HEK293T (cell line): Measurements from ENCODE around the gene BOC.

Experiments used
- CTCF ChIA-PET: fragments of 350-600 bp; formaldehyde crosslinking; extraction: SDS; loops from one replicate; lab custom pipeline; 2021; ENCODE audit warnings: antibody characterized with exemption, inconsistent platforms; lab: Yijun Ruan, JAX
- POLR2A ChIA-PET: fragments of 350-600 bp; formaldehyde crosslinking; extraction: SDS; loops from one replicate; lab custom pipeline; 2020; ENCODE audit warnings: antibody characterized with exemption, inconsistent platforms; lab: Yijun Ruan, JAX
- DNase-seq: peaks from one replicate; pipeline ENCODE4 v3.0.0; 2012; ENCODE audit warnings: mixed read lengths; ENCODE audit errors: extremely low spot score
- ARNT ChIP-seq: fragments of 450-650 bp; IDR thresholded peaks from 2 replicates; pipeline ENCODE4 v1.6.1; 2017; ENCODE audit warnings: mild to moderate bottlenecking
- BHLHE40 ChIP-seq: fragments of 450-650 bp; IDR thresholded peaks from 2 replicates; pipeline ENCODE4 v1.6.1; 2016; ENCODE audit warnings: mild to moderate bottlenecking, moderate library complexity, borderline replicate concordance
- CTBP1 ChIP-seq: fragments of 450-650 bp; IDR thresholded peaks from 2 replicates; pipeline ENCODE4 v1.6.1; 2016; ENCODE audit warnings: borderline replicate concordance
- ELF4 ChIP-seq: fragments of 450-650 bp; IDR thresholded peaks from 2 replicates; pipeline ENCODE4 v1.6.1; 2017; ENCODE audit warnings: antibody characterized with exemption
- FOXA1 ChIP-seq: fragments of 450-650 bp; IDR thresholded peaks from 2 replicates; pipeline ENCODE4 v1.6.1; 2016; ENCODE audit warnings: mild to moderate bottlenecking
- FOXK2 ChIP-seq: fragments of 450-650 bp; IDR thresholded peaks from 2 replicates; pipeline ENCODE4 v1.6.1; 2016; ENCODE audit warnings: mild to moderate bottlenecking
- FOXM1 ChIP-seq: fragments of 450-650 bp; IDR thresholded peaks from 2 replicates; pipeline ENCODE4 v1.6.1; 2017; ENCODE audit warnings: mild to moderate bottlenecking, borderline replicate concordance
- HDGF ChIP-seq: fragments of 450-650 bp; IDR thresholded peaks from 2 replicates; pipeline ENCODE4 v1.6.1; 2017; ENCODE audit warnings: antibody characterized with exemption, borderline replicate concordance
- L3MBTL2 ChIP-seq: fragments of 450-650 bp; conservative IDR thresholded peaks from 2 replicates; pipeline ENCODE4 v1.6.1; 2016; ENCODE audit warnings: mild to moderate bottlenecking
- LEF1 ChIP-seq: fragments of 450-650 bp; IDR thresholded peaks from 2 replicates; pipeline ENCODE4 v1.6.1; 2017; ENCODE audit warnings: mild to moderate bottlenecking, borderline replicate concordance
- NFRKB ChIP-seq: fragments of 450-650 bp; IDR thresholded peaks from 2 replicates; pipeline ENCODE4 v1.6.1; 2016; ENCODE audit warnings: mild to moderate bottlenecking, moderate library complexity
- SP1 ChIP-seq: fragments of 450-650 bp; IDR thresholded peaks from 2 replicates; pipeline ENCODE4 v1.6.1; 2017
- SUZ12 ChIP-seq: fragments of 450-650 bp; IDR thresholded peaks from 2 replicates; pipeline ENCODE4 v1.6.1; 2016; ENCODE audit warnings: mild to moderate bottlenecking
- TARDBP ChIP-seq: fragments of 450-650 bp; IDR thresholded peaks from 2 replicates; pipeline ENCODE4 v1.6.1; 2016
- ZNF384 ChIP-seq: fragments of 450-650 bp; IDR thresholded peaks from 2 replicates; pipeline ENCODE4 v1.6.1; 2016
- TF ChIP-seq, protein P1 (sequence below): fragments of 450-650 bp; IDR thresholded peaks from 2 replicates; pipeline ENCODE4 v1.6.1; 2016

The BOC gene

DNA sequence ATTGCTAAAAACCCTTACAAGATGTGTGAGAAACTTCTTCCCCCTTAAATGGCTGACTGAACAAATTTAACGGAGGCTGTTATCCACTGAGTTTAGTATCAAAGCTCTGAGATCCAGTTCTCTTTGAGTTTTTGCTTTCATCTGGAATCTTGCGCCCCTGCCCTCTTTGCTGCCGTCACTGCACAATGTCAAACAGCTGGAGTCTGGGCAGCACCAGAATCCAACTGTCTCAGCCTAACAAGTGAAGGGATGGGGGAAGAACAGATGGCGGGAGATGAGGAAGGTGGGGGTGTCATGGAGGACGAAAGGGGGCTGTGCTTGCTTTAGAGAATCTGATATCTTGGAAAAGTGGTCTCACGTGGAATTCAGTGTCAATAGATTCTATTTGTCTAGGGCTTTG lies 7.0 kb upstream of the BOC start:
- POLR2A ChIA-PET: interaction anchor here (0.9 kb wide), 1 partner anchor 8 kb away, joined by 3 read pairs; no protein-coding TSS in a partner anchor
- CTCF ChIA-PET: no interaction called here
- TF ChIP-seq HDGF (no peak), ELF4 (no peak), LEF1 (no peak), FOXM1 (no peak), TARDBP (no peak), FOXK2 (no peak), ARNT (no peak), SP1 (no peak), L3MBTL2 (no peak), FOXA1 (no peak), SUZ12 (no peak), BHLHE40 (no peak), NFRKB (no peak), ZNF384 (no peak), CTBP1 (no peak)
- TF ChIP-seq, protein P1, sequence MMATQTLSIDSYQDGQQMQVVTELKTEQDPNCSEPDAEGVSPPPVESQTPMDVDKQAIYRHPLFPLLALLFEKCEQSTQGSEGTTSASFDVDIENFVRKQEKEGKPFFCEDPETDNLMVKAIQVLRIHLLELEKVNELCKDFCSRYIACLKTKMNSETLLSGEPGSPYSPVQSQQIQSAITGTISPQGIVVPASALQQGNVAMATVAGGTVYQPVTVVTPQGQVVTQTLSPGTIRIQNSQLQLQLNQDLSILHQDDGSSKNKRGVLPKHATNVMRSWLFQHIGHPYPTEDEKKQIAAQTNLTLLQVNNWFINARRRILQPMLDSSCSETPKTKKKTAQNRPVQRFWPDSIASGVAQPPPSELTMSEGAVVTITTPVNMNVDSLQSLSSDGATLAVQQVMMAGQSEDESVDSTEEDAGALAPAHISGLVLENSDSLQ: no peak
- DNase-seq: no peak

DNA sequence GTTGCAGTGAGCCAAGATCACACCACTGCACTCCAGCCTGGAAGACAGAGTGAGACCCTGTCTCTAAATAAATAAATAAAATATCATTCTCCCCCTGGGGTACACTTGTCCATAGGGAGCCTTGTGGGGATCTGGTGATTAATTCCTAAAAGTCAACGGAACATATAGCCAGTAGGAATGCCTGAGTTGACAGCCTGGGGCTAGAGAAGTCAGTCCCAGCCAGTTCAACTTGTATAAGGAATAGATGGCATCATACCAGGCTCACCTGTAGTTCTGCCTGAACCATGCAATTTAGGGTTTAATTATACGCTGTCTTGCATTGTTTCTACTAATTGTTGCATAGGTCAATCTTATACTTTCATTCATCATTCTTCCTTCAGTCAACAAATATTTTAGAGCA lies 5.9 kb upstream of the BOC start:
- DNase-seq: no peak
- ChIA-PET CTCF (interaction anchor here (0.7 kb wide), 1 partner anchor 12 kb away, joined by 3 read pairs; no protein-coding TSS in a partner anchor), POLR2A (no interaction called here)
- TF ChIP-seq HDGF (no peak), SUZ12 (no peak), BHLHE40 (no peak), ARNT (no peak), NFRKB (no peak), CTBP1 (no peak), L3MBTL2 (no peak)
- TF ChIP-seq, protein P1: no peak

DNA sequence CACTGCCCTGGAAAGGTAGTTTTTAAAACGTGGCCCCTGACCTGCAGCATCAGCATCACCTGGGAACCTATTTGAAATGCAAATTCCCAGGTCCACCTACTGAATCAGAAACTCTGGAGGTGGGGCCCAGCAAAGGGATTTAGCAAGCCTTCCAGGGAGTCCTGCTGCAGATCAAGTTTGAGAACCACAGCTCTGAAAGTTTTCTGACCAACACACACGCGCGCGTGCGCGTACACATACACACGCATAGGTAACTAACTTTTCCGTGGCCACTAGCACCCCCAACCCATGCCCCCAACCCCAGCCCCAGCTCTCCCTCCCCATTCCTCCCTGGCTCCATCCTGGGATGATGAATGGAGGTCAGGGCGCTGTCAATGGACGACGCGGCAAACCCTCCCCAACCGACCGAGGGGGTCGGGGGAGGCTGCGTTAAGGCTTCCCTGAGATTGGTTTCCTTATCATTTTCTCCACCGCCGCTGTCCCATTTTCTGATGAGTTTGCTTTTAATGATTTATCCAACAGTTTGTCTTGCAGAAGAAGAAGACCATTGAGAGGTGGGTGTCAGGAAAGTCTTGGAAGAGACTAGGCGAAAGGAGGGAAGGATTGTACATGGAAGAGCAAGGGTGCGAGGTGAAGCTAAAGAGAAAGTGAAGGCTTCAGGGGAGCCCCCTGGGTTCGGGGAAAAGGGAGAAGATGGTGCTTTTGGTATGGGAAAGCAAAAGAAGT lies 590 bp upstream of the BOC start:
- DNase-seq: no peak
- ChIA-PET POLR2A (interaction anchor here (0.6 to 2.4 kb wide), 16 partner anchors 9 to 123 kb away, joined by 3 to 12 read pairs (median 3); no protein-coding TSS in a partner anchor), CTCF (interaction anchor here (1.2 to 1.5 kb wide), 2 partner anchors 77 to 152 kb away, joined by 3 to 4 read pairs; no protein-coding TSS in a partner anchor)
- TF ChIP-seq CTBP1 (no peak), NFRKB (no peak), ELF4 (no peak), FOXM1 (no peak), ZNF384 (no peak), SUZ12 (no peak), L3MBTL2 (no peak), HDGF (no peak), BHLHE40 (no peak), FOXK2 (no peak), LEF1 (no peak), ARNT (no peak), FOXA1 (no peak), SP1 (no peak), TARDBP (no peak)
- TF ChIP-seq, protein P1: no peak

DNA sequence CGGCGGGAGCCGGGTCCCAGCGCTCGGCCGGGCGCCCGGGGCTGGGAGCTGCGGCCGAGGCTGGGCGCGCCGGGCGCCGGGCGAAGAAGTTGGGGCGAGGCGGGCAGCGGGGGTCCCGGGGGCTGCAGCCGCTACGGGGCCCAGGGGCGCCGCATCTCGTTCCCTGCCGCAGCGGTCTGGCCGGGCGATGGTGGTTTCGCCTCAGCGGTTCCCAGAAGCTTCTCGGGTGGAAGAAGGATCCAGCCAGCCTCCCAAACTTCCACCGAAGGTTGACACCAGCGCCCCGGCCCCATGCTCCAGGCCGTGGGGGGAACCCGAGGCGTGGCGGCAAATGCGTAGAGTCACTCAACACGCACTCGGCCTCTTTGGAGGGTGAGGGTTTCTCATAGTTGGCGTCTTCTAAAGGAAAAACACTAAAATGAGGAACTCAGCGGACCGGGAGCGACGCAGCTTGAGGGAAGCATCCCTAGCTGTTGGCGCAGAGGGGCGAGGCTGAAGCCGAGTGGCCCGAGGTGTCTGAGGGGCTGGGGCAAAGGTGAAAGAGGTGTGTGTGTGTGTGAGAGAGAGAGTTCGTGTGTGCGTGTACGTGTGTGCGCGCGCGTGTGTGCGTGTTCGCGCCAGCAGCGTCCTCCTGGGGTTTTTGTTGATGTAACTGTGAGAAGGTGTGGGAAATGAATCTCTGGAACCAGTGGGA lies 940 bp downstream of the BOC start:
- DNase-seq: no peak
- ChIA-PET POLR2A (interaction anchor here (1.5 to 2.4 kb wide), 3 partner anchors 12 to 125 kb away, joined by 5 to 12 read pairs (median 9); no protein-coding TSS in a partner anchor), CTCF (interaction anchor here (0.5 to 1.5 kb wide), 2 partner anchors 154 to 652 kb away, joined by 3 to 4 read pairs; no protein-coding TSS in a partner anchor)
- TF ChIP-seq L3MBTL2 (peak; percentile 73), FOXM1 (0 out of 2 replicates have a peak, but pooled peaks have one; percentile 43), LEF1 (no peak), ARNT (0 out of 2 replicates have a peak, but pooled peaks have one; percentile 62)

DNA sequence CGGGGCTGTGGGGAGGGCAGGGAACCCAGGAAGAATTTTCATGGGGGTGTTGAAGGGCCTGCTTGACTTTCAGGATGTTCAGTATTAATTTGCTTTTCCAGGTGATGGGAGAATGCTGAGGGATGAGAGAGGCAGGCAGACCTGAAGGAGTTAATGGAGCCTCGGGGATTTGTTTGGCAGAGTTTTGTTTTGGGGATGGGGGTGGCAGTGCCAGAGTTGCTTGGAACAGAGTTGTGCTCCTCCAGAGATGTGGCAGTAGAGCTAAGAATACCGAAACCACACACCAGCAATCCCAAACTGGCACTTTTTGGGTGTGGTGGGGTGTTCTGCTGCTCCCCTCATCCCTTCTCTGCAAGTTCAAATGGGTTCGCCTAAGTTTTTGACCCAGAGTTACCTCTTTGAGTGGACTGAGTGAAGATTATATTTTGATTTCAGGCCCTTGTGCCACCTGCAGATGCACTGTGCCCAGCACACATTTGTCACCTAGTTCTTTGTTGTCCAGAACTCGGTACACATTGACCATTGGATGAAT lies 1.6 kb downstream of the BOC start:
- ChIA-PET CTCF (no interaction called here), POLR2A (interaction anchor here (1.8 kb wide), 1 partner anchor 15 kb away, joined by 5 read pairs; no protein-coding TSS in a partner anchor)
- TF ChIP-seq TARDBP (no peak), FOXA1 (no peak), ZNF384 (no peak), SUZ12 (no peak)

More for the DNA sequence above, 1.6 kb downstream of the BOC start:
- no peak for DNase-seq
